NCI-H345 treated with DMSO at 0.1 percent for 48 hours (cell line): ENCODE results near the gene SIGLEC7.

Source experiments
- DNase-seq: peaks from one replicate; lab custom pipeline; 2025; ENCODE audit not compliant: unreplicated experiment; lab: John Stamatoyannopoulos, UW

SIGLEC7 gene

DNA sequence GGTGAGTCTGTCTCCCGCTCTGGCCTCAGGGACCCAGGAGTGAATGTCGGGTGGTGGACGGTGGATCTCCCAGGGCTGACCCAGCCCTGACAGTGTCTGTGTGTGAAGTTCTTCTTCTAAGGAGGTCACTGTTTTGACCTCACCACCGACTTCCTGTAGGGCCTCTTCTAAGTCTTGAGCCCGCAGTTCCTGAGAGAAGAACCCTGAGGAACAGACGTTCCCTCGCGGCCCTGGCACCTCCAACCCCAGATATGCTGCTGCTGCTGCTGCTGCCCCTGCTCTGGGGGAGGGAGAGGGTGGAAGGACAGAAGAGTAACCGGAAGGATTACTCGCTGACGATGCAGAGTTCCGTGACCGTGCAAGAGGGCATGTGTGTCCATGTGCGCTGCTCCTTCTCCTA is at the start of gene SIGLEC7:
SIGLEC7 (plus strand) TSS at position 183 of the 400 bp plus-strand sequence; CDS start at position 252, 69 bp downstream.
- no peak for DNase-seq

GRCh38 chr19:51093101-51093500 is 49.0 kb upstream of the SIGLEC7 start:
- DNase-seq = no peak

DNA sequence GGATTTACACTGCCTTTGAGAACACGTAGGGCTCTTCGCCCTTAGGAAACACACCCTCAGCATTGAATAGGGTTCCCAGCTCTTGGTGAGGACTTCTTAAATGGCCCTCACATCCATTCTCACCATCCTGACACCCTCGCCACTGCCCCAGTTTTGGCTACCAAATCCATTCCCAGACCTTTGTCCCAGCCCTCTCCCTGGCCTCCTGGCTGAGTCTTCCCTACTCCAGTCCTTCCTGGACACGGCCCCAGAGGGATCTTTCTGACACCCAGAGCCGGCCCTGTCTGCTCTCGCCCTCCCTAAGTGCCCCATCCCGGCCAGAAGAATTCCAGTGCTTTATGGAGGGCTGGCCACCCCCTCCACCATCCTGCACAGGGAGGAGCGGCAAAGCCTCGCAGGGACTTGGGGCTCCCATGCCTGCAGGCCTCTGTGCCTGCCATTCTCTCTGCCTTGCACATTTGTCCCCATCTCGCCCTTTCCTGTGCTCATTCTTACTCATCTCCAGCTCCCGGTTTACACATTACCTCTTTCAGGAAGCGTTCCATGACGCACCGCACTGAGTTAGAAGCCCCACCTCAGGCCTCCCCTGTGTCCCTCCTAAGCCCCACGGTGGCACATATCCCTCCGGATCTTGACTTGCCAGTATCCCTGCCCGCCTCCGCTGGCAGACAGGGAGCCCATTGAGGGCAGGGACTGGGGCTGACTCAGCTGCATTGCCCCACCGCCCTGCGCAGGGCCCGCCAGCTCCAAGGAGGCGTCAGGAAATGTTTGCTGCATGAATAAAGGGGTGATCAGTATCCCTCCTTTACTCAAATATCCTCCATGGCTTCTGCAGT is 48.4 kb upstream of the SIGLEC7 start:
- no peak for DNase-seq

DNA sequence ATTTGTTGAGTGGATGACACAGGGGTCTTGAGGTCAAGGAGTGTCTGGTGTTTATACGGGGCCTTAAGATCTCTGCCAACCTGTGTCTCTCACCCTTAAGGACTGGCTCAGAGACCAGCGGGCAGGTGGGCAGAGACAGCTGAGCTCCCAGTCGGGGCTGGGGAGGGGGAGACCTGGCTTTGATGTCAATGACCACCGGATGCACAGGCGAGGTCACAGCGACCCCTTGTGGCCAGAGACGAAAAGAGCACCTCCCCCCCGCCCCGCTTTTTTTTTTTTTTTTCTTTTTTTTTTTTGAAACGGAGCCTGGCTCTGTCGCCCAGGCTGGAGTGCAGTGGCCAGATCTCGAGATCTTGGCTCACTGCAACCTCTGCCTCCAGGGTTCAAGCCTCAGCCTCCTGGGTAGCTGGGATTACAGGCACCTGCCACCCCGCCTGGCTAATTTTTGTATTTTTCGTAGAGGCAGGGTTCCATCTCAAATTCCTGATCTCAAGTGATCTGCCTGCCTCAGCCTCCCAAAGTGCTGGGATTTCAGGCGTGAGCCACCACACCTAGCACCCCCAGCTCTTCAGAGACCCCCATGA is 47.3 kb upstream of the SIGLEC7 start:
- no peak for DNase-seq

DNA sequence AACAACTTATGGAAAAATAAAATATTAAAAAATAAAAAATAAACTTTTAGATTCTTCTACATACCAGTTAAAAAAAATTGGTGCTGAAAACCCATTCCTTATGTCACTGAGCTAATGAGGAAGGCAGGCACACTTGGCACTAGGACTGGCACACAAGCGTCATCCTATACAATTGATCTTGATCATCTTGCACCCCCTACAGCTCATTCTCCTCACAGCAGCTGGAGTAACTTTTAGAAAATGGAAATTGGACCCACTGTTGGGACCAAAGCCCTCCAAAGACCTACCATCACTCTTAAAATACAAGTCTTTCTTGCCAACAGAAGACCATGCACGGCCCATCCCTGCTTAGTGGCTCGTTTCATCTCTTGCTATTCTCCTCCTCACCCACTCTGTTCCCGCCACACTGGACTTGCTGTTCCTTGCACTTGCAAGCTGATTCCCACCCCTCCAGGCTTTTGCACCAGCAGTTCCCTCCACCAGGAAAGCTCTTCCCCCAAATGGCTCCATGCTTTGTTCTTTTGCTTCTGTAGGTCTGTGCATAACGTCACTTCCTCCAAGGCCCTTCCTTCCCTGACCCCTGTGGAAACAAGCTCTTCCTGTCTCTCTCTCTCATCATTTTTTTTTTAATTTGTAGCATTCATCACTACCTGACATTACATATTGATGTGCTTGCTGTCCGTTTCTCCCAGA is 45.5 kb upstream of the SIGLEC7 start:
- DNase-seq = no peak

GRCh38 chr19:51097166-51097738 is 44.8 kb upstream of the SIGLEC7 start:
- DNase-seq = no peak

- DNase-seq = no peak
Measured at GRCh38 chr19:51097796-51098195, 44.3 kb upstream of the SIGLEC7 start.

DNA sequence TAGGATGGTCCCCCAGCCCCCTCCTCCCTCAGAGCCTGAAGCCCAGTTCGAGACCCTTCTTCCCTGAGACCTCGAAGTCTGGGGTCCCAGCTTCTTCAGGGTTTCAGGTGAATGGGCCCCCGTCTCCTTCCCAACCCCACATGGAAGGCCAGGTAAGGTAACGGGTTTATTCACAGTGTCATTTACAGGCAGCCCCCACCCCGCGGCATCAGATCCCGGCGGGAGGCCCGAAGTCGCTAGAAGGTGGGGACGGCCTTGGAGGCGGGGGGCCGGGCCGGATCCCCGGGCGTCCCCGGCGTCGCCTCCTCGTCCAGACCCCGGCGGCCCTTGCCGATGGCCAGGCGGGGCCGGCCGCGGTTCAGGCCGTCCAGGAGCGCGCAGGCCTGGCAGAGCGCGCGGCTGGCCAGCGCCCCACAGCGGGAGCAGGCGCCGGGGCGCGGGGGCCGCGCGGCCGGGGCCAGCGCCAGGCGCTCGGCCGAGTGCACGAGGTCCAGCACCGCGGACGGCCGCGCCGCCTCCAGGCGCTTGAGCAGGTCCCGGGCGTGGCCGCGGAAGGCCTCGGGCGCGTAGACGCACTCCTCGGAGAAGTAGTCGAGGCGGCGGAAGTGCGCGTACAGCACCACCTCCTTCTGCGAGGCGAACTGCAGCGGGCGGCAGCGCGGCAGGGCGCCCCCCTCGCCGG is 43.6 kb upstream of the SIGLEC7 start:
- DNase-seq = no peak

- DNase-seq = no peak
Measured at GRCh38 chr19:51099047-51099382, 43.1 kb upstream of the SIGLEC7 start.

DNA sequence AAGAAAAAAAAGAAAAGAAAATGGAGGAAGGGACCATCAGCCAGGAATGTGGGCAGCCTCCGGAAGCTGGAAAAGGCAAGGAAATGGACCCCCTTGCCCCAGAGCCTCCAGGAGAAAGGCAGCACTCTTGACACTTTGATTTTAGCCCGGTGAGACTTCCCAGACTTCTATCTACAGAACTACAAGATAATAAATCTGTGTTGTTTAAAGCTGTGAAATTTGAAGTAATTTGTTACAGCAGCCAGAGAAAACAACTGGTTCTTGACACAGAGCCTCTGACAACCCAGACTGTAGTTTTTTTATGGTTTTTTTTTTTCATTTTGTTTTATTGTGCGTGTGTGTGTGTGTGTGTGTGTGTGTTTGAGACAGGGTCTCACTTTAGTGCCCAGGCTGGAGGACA is 41.5 kb upstream of the SIGLEC7 start:
- no peak for DNase-seq

DNA sequence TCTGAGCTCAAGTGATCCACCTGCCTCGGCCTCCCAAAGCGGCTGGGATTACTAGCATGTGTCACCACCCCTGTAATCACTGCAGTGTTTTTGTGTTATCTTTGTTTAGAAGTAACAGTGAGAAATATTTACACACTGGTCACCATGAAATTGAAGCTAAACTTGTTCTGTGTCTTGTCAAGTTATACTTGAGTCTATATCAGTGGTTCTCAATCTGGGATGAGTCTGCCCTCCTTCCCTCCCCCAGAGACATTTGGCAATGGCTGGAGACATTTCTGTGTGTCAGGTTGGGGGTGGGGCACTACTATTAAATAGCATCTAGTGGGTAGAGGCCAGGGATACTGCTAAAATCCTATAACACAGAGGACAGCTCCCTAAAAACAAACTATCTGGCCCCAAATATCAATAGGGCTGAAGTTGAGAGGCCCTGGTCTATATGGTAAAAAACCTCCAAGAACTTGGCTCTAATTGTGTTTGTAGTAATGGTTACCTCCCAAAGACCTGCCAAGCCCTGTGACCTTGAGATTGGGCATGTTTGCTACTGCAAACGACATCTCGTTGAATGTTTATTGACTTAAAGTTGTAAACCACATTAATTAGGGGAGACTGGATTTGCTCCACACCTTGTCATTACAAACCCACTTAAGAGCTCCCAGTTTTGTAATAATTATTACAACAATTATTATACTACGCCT is 40.8 kb upstream of the SIGLEC7 start:
- DNase-seq = no peak

DNA sequence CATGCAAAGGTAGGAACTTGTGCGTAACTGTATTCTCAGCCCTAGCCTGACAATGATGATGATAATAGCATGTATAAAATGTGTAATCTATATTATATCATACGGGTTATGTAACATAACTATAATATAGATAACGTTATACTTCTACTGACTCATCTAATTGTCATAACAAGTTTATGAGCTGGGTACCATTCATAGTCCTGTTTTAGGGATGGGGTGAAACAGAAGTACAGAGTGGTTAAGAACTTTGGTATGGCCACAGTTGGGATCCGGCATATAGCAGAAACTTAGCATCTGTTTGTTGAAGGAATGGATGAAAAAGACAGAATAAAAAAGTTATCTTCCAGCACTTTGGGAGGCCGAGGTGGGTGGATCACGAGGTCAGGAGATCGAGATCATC is 39.1 kb upstream of the SIGLEC7 start:
- DNase-seq = no peak

DNA sequence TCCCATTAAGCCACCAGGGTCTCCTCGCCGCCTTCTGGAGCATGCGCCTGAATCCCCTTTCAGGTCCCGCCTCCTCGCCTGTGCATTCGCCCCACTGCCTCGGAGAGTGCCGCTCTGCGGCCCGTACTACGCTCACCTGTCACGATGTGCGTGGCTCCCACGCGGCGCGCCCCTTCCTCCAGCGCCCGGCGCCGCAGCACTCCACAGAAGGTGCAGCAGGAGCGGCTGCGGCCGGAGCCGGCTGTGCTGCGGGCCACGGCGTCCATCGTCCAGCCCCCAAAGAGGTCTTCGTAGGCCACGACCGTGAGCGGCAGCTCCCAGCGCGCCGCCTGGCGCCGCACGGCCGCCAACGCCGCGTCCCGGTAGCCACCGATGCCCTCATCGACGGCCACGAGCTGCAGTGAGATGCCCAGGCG is 38.2 kb upstream of the SIGLEC7 start:
- no peak for DNase-seq

- DNase-seq = no peak
Measured at GRCh38 chr19:51107406-51108065, 34.6 kb upstream of the SIGLEC7 start.

DNA sequence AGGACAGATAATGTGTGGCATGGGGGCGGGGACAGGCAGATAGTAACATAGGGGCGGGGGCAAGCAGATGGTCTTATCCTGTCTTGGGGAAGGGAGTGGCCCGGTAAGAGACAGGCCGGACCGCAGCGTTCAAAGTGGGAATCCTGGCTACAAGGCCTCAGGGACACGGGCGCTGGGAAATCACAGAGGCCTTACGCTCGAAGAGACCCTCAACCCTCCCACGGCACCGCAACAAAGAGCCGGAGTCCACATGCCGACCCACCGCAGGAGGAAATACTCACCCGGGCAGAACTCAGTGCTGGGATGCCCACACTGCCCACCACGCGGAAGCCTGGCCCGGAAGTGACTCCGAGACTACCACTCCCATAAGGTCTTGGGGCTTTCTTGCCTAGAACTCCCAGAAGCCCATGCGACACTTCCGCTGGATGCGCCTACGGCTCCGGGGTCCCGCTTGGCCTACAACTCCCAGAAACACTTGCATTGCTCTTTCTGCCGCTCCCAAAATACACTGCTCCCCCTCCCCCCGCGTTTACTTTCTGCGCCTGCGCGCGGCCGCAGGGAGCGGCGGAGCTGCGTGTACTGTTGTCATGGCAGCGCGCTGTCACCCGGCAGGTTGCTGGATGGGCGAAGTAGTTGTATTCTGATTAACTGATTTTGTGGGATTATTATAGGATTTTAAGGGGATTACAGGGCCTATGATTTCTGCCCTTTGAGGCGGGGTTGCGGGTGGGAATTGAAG is 33.9 kb upstream of the SIGLEC7 start, which contains the start of gene CTU1:
CTU1 (minus strand) TSS at position 344 of the 739 bp plus-strand sequence. CDS start 3,840 bp downstream, outside the sequence.
- peak; percentile 84 for DNase-seq

DNA sequence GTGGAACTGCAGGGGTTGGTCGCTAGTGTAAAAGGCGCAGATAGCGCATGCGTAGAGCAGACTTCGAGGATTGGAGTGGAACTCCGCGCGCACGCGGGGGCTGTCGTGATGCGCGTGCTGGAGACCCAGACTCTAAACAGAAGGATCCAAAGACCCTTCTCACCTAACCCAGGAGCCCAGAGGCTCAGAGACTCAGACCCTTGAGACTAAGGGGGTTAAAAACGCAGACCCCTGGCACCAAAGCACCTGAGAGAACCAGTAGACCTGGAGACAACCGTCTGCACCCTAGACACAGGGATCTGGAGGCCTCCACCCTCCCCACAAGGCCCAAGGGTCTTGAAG is 33.3 kb upstream of the SIGLEC7 start:
- DNase-seq = no peak

DNA sequence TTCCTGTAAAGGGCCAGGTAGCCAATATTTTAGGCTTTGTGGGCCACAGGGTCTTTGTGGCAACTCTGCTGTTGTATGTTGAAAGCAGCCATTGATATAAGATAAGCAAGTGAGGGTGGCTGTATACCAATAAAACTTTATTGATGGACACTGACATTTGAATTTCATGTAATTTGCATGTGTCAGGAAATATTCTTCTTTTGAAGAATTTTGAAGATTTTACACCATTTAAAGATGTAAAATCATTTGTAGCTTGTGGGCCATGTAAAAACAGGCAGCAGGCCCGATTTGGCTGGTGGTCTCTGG is 31.5 kb upstream of the SIGLEC7 start:
- no peak for DNase-seq

GRCh38 chr19:51111606-51112005 is 30.5 kb upstream of the SIGLEC7 start:
- DNase-seq = no peak

DNA sequence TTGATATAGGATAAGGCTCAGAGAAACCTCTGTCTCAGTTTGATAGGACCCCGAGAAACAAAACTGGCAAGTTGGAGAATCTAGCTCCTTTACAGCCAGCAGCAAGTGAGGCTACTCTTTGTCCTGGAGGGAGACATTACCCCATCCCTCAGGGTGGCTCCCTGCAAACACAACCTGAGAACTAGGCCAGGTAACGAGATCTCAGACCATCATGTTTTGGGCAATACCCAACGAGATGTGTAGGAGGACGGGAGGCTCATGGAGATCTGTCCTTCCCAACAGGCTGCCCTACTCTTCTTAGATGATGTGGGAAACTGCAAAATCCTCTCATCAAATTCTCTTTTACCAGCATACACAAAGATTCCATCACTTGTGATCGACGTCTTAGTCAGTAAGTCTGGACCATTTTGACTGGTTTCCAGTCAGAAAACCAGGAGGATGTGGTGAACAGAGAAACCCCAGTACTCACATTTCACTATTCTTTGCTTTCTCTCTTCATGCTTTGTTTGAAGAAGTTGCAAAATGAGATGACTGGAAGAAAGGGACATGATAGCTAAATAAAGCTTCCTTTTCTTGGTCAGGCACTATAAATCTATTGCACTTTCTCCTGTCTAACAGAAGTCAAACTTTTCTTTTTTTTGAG is 27.9 kb upstream of the SIGLEC7 start:
- no peak for DNase-seq
